ENCODE data around the gene SEPTIN6. TPM values are rescaled to one million over a fixed set of nuclear protein-coding genes. Genes with fewer than 3 reads are reported as not detected.

SEPTIN6 gene
- polyA plus RNA-seq, 1 of the 3 experiments (the other 2 are of a cell fraction) = 33.1 TPM

DNA sequence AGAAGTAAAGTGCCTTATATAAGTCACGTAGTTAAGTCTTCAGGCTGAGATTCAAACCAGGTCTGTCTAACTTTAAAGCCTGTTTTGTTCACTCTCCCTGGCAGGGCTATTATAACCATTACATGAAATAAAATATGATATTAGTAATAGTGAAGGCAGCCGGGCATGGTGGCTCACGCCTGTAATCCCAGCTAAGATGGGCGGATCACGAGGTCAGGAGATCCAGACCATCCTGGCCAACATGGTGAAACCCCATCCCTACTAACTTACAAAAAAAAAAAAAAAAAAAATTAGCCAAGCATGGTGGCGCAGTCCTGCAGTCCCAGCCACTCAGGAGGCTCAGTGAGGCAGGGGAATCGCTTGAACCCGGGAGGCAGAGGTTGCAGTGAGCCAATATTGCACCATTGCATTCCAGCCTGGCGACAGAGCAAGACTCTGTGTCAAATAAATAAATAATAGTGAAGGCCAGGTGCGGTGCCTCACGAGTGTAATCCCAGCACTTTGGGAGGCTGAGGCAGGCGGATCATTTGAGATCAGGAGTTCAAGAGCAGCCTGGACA is 43.3 kb upstream of the SEPTIN6 start:
- WGBS (ENCODE audit: low lambda C conversion rate) = 25% methylated on average over 12 of the region's 12 CpGs
- H3K79me2 ChIP-seq (ENCODE audit: insufficient read depth) = no peaks in the 10 kb centered on the region
- H3K36me3 ChIP-seq (replicated peaks in 1 of 2; ENCODE audit: control insufficient read depth in 1 of 2, insufficient read depth in 2 of 2, low read length in 1 of 2) = no peaks in the 10 kb centered on the region
- no peak overlapping the region for H3K4me2 ChIP-seq
- peaks cover 32% of the 10 kb centered on the region; the same call in 1 of the 2 replicates for H3K27me3 ChIP-seq (ENCODE audit: insufficient read depth)
- ChIA-PET CTCF (interaction anchor here (0.6 to 2.6 kb wide), 5 partner anchors 17 to 220 kb away, joined by 3 to 6 read pairs (median 5); no protein-coding TSS in a partner anchor), POLR2A (no interaction called here)
- H4K20me1 ChIP-seq (ENCODE audit: insufficient read depth) = no peaks in the 10 kb centered on the region
- no peaks in the 10 kb centered on the region for H3K9me2 ChIP-seq
- DNase-seq = no peak
- H3K4me3 ChIP-seq (ENCODE audit: low read depth in 2 of 2, low read length in 1 of 2) = no peak overlapping the region
- no peak overlapping the region for H2AFZ ChIP-seq (ENCODE audit: low read depth)
- TF ChIP-seq, protein P1, sequence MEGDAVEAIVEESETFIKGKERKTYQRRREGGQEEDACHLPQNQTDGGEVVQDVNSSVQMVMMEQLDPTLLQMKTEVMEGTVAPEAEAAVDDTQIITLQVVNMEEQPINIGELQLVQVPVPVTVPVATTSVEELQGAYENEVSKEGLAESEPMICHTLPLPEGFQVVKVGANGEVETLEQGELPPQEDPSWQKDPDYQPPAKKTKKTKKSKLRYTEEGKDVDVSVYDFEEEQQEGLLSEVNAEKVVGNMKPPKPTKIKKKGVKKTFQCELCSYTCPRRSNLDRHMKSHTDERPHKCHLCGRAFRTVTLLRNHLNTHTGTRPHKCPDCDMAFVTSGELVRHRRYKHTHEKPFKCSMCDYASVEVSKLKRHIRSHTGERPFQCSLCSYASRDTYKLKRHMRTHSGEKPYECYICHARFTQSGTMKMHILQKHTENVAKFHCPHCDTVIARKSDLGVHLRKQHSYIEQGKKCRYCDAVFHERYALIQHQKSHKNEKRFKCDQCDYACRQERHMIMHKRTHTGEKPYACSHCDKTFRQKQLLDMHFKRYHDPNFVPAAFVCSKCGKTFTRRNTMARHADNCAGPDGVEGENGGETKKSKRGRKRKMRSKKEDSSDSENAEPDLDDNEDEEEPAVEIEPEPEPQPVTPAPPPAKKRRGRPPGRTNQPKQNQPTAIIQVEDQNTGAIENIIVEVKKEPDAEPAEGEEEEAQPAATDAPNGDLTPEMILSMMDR (IDR thresholded peaks at IDR 0.05) = no peak
- TF ChIP-seq RFX5 (IDR thresholded peaks at IDR 0.05; ENCODE audit: low read length) (no peak), EP300 (IDR thresholded peaks at IDR 0.05; ENCODE audit: borderline replicate concordance in 1 of 2, low read depth in 1 of 2, low read length in 1 of 2) (no peak), RXRA (IDR thresholded peaks at IDR 0.05; ENCODE audit: borderline replicate concordance, low read depth) (no peak), CHD2 (IDR thresholded peaks at IDR 0.05; ENCODE audit: low read length, partially characterized antibody) (no peak), GATA2 (CRISPR knock-in tag; IDR thresholded peaks at IDR 0.05) (no peak), SIN3A (IDR thresholded peaks at IDR 0.05; ENCODE audit: borderline replicate concordance, low read depth, low read length) (no peak), TCF12 (IDR thresholded peaks at IDR 0.05) (no peak), EZH2phosphoT487 (IDR thresholded peaks at IDR 0.05; ENCODE audit: borderline replicate concordance, low read depth) (no peak), FOXJ3 (CRISPR knock-in tag; IDR thresholded peaks at IDR 0.05) (no peak), GABPA (IDR thresholded peaks at IDR 0.05; ENCODE audit: low read depth) (no peak), TAF1 (IDR thresholded peaks at IDR 0.05; ENCODE audit: borderline replicate concordance, low read depth, low read length) (no peak), MEF2A (IDR thresholded peaks at IDR 0.05; ENCODE audit: borderline replicate concordance, low read depth) (no peak), TEAD4 (IDR thresholded peaks at IDR 0.05; ENCODE audit: borderline replicate concordance, insufficient read depth) (no peak)
- TF ChIP-seq, protein P2, sequence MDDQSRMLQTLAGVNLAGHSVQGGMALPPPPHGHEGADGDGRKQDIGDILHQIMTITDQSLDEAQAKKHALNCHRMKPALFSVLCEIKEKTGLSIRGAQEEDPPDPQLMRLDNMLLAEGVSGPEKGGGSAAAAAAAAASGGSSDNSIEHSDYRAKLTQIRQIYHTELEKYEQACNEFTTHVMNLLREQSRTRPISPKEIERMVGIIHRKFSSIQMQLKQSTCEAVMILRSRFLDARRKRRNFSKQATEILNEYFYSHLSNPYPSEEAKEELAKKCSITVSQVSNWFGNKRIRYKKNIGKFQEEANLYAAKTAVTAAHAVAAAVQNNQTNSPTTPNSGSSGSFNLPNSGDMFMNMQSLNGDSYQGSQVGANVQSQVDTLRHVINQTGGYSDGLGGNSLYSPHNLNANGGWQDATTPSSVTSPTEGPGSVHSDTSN (IDR thresholded peaks at IDR 0.05) = no peak
- TF ChIP-seq, protein P3, sequence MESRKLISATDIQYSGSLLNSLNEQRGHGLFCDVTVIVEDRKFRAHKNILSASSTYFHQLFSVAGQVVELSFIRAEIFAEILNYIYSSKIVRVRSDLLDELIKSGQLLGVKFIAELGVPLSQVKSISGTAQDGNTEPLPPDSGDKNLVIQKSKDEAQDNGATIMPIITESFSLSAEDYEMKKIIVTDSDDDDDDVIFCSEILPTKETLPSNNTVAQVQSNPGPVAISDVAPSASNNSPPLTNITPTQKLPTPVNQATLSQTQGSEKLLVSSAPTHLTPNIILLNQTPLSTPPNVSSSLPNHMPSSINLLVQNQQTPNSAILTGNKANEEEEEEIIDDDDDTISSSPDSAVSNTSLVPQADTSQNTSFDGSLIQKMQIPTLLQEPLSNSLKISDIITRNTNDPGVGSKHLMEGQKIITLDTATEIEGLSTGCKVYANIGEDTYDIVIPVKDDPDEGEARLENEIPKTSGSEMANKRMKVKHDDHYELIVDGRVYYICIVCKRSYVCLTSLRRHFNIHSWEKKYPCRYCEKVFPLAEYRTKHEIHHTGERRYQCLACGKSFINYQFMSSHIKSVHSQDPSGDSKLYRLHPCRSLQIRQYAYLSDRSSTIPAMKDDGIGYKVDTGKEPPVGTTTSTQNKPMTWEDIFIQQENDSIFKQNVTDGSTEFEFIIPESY (IDR thresholded peaks at IDR 0.05; ENCODE audit: borderline replicate concordance, low read depth) = no peak
- TF ChIP-seq, protein P4, sequence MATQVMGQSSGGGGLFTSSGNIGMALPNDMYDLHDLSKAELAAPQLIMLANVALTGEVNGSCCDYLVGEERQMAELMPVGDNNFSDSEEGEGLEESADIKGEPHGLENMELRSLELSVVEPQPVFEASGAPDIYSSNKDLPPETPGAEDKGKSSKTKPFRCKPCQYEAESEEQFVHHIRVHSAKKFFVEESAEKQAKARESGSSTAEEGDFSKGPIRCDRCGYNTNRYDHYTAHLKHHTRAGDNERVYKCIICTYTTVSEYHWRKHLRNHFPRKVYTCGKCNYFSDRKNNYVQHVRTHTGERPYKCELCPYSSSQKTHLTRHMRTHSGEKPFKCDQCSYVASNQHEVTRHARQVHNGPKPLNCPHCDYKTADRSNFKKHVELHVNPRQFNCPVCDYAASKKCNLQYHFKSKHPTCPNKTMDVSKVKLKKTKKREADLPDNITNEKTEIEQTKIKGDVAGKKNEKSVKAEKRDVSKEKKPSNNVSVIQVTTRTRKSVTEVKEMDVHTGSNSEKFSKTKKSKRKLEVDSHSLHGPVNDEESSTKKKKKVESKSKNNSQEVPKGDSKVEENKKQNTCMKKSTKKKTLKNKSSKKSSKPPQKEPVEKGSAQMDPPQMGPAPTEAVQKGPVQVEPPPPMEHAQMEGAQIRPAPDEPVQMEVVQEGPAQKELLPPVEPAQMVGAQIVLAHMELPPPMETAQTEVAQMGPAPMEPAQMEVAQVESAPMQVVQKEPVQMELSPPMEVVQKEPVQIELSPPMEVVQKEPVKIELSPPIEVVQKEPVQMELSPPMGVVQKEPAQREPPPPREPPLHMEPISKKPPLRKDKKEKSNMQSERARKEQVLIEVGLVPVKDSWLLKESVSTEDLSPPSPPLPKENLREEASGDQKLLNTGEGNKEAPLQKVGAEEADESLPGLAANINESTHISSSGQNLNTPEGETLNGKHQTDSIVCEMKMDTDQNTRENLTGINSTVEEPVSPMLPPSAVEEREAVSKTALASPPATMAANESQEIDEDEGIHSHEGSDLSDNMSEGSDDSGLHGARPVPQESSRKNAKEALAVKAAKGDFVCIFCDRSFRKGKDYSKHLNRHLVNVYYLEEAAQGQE (IDR thresholded peaks at IDR 0.05; ENCODE audit: low read depth, low read length) = no peak
- TF ChIP-seq, protein P5, sequence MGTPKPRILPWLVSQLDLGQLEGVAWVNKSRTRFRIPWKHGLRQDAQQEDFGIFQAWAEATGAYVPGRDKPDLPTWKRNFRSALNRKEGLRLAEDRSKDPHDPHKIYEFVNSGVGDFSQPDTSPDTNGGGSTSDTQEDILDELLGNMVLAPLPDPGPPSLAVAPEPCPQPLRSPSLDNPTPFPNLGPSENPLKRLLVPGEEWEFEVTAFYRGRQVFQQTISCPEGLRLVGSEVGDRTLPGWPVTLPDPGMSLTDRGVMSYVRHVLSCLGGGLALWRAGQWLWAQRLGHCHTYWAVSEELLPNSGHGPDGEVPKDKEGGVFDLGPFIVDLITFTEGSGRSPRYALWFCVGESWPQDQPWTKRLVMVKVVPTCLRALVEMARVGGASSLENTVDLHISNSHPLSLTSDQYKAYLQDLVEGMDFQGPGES (IDR thresholded peaks at IDR 0.05; ENCODE audit: low read depth, low read length) = no peak
- TF ChIP-seq, protein P6, sequence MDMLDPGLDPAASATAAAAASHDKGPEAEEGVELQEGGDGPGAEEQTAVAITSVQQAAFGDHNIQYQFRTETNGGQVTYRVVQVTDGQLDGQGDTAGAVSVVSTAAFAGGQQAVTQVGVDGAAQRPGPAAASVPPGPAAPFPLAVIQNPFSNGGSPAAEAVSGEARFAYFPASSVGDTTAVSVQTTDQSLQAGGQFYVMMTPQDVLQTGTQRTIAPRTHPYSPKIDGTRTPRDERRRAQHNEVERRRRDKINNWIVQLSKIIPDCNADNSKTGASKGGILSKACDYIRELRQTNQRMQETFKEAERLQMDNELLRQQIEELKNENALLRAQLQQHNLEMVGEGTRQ (IDR thresholded peaks at IDR 0.05; ENCODE audit: borderline replicate concordance, low read depth, low read length) = no peak
- no peak overlapping the region for H3K27ac ChIP-seq (ENCODE audit: low read depth in 2 of 2, low read length in 1 of 2)
- H3K9ac ChIP-seq = no peak overlapping the region
- H3F3A ChIP-seq (replicated peaks; ENCODE audit: insufficient read depth) = no peaks in the 10 kb centered on the region
- no peaks in the 10 kb centered on the region for H3K9me3 ChIP-seq
- H3K4me1 ChIP-seq (ENCODE audit: control insufficient read depth in 1 of 2, insufficient read depth in 2 of 2, low read depth in 1 of 2, low read length in 1 of 2) = peaks cover 4 to 14% of the 10 kb centered on the region in 2 experiments; a peak in 1 of 4 replicates

Data from SK-N-SH (cell line).